Stimulated activated CD4-positive, alpha-beta T cell treated with anti-CD3 and anti-CD28 coated beads, Interleukin-12 subunit alpha, Interleukin-12 subunit beta, amount 100 ng/mL, for 24 hours (primary cell): ENCODE measurements around the gene UNC5CL.
"Not testable (repeated sequence)": the region's sequence is repeated elsewhere in the genome, so short reads cannot be mapped to it uniquely, and the experiment has no call there.

Source experiments
- DNase-seq, 2 experiments: peaks; one replicate each; pipeline ENCODE4 v3.0.0-alpha.2; 2020; ENCODE audit warnings: low read depth in 2 of 2

The UNC5CL gene

DNA sequence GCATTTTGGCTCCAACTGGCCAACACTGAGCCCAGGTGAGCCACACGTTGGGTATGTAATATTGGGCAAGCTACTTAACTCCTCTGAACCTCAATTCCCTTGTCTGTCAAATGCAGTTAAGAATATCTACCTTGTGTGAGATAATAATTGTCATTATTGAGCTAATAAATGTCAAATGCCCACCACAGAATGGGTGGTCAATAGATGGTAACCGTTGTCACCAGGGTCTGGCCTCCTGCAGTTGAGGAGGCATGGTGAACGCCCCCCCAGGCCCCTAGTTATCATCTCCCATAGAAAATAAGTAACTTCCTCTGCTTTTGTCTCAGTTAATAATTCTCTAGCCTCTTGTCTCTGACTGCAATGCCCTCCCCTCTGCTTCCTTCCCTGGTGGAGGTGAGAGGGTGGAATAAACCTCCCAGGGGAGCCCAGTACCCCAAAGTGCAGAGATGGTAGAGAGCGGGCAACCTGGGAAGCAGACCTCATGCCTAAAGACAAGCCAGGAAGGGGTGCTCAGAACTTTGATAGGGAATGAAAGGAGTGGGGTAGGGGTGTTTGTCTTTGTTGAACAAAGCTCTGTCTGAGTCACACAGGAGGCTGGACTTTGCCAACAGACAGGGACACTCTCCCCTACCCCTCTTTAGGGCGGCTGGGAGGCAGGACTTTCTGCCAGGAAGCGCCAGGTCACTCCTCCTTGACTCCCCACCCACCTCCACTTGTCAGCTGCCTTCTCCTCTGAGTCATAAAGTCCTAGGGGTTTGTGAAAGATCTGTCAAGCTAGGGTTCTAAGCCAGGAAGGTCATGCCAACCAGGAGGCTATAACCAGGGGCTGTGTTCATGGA is 1.3 kb upstream of the UNC5CL start:
- no peak for DNase-seq

GRCh38 chr6:41038205-41038604 is 816 bp downstream of the UNC5CL start:
- no peak for DNase-seq

DNA sequence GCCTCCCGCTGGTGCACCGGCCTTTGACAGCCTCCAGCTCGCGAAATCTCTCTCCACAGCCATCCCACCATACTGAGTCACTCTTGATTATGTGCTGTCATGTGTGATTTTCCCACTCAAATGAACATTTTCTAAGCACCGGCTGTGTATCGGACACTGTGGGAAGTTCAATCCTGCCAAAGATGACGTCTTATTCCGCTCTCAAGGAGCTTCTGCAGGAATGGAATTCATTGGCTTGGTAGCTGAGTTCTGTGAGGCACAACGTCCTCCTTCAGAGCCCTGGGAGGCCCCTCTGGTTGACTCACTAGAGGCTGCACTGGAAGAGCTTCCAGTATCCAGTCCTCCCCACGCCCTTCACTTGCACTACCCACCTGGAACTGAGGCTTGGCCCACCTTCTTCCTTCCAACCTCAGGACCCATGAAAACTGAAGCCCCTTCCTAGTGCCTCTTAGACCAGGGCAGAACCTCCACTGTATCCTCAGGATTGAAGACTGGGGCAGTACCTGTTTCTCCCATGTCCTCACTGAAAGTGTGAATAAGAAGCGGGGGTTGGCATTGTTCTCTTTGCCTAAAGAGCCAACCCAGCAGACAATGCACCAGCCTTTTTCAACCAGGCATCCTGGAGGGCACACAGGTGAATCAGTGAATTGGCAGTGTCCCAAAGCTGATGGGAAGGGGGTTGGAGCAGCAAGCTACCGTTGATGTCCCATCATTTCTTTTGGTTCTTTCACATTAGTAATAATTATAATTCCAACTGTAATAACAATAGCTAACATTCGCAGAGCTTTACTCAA is 1.7 kb downstream of the UNC5CL start:
- no peak for DNase-seq

DNA sequence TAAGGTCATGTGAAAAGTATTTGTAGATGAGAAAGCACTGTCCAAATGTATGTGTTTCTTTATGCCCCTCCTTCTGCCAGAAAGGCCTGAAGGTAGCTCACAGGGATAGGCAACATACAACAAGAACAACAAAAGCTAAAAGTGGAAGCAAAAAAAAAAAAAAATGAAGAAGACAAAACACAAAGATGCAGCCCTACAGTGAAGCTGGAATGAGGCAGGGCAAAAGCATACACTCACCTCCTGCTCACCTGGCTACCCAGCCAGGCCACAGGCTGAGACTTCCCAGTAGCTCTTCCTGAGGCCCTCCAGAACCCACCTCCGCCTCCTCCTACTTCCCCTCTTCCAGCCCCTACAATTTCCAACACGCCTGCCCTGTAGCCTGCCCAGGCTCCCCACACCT is 2.4 kb downstream of the UNC5CL start:
- no peak for DNase-seq

DNA sequence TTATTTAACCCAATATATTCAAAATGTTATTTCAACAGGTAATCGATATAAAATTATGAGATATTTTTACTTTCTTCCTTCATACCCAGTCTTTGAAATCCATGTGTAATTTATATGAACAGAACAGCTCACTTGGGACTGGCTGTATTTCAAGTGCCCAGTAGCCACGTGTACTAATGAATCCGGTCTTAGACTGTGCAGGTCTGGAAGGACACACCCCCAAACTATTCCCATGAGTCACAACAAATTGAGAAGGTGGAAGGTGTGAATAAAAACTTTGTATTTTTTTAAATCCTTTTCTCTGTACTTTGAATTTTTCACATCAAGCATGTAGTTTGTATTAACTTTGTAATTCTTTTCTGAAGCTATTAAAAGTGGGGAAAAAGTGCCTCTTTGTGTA is 2.8 kb downstream of the UNC5CL start:
- DNase-seq: no peak

GRCh38 chr6:41033776-41034175 is 5.2 kb downstream of the UNC5CL start:
- DNase-seq: no peak

DNA sequence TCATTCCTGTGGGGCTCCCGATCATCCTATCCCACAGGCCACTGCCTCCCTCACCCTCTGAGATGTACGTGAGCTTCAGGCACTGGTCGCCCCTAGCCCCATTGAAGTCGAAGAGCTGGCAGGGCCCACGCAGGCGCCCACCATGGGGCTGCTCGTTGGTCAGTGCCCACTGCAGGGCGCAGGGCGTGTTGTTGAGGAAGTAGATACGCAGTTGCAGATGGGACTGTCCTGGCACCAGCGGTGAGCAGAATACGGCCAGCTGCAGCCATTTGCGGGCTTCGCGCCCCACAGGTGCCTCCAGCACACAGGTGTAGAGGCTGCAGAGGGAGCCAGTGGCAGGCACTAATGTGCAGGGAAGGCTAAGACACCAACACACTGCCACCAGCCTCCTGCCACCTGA is 6.2 kb downstream of the UNC5CL start:
- no peak for DNase-seq

GRCh38 chr6:41028561-41029412 is 10.2 kb downstream of the UNC5CL start:
- no peak for DNase-seq

GRCh38 chr6:41027799-41028560 is 11.0 kb downstream of the UNC5CL start:
- peak; percentile 49 to 66 for DNase-seq

DNA sequence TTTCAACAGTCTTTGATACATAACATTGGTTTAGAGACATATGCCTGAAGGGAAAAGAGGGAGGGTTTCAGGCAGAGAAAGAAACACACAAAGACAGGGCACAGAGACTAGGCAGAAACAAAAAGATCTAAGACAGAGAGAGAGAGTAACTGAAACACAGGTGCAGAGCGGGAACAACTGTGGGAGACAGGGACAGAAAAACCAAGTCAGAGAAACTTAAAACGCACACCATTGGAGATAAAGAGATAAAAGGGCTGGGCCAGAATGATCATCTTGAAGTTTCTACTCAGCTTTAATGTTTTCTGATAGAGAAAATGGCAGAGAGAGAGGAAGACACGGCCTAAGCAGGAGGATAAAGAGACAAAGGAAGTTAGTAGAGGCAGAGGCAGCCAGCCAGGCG is 11.8 kb downstream of the UNC5CL start:
- DNase-seq: no peak

GRCh38 chr6:41025966-41026530 is 13.0 kb downstream of the UNC5CL start:
- no peak for DNase-seq

DNA sequence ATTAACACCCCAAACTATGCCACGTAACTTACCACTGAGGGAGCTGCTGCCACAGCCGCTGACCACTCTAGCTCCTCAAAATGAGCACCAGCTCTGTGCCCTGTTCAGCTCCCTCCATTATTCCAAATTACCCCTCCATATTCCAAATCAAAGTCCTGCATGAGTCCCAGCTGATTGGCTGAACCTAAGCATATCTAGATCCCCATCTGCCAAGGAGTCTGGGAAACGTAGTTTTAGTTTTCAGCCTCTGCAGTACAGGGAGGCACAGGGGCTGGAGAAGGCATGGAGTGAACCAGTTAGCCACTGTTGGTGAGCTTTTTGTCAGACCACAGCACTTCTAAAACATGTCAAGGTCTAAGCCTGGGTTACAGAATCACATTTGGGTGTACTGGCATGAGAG is 15.9 kb downstream of the UNC5CL start:
- DNase-seq: no peak

- no peak for DNase-seq
Measured at GRCh38 chr6:41022294-41022693, 16.7 kb downstream of the UNC5CL start.

DNA sequence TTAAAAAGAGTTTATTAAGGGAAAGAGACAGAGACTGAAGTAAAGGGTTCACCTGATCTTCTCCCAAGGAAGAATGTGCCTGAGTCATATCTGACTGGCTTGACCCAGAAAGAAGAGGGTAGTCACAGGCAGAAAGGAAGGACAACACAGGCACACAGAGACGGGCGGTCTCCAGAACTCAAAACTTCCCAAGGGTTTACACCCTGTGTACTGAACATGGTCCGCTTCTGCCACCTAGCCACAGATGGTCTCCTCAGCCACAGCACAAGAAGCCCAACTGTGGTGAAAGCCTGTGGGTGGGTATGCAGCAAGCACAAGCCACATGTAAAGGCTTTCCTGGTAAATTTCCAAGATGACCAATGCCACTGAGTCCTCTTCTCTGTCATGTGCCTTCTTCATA is 17.2 kb downstream of the UNC5CL start:
- no peak for DNase-seq

GRCh38 chr6:41017663-41018062 is 21.4 kb downstream of the UNC5CL start:
- no peak for DNase-seq

- not testable (repeated sequence) for DNase-seq
Measured at GRCh38 chr6:41015860-41016259, 23.2 kb downstream of the UNC5CL start.

DNA sequence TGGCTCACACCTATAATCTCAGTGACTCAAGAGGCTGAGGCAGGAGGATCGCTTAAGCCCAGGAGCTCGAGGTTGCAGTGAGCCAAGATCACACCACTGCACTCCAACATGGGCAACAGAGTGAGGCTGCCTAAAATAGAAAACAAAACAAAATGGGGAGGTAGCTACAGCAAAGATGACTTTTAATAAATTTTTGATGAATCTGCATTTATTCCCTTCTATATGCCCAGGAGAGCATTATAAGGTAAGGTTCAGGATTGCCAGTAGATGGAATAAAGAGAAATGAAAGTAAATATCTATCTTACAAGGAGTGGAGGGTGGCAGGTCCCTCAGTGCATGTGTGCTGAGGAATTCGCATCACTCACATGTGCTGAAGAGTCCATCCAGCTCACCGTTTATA is 24.2 kb downstream of the UNC5CL start:
- no peak for DNase-seq

DNA sequence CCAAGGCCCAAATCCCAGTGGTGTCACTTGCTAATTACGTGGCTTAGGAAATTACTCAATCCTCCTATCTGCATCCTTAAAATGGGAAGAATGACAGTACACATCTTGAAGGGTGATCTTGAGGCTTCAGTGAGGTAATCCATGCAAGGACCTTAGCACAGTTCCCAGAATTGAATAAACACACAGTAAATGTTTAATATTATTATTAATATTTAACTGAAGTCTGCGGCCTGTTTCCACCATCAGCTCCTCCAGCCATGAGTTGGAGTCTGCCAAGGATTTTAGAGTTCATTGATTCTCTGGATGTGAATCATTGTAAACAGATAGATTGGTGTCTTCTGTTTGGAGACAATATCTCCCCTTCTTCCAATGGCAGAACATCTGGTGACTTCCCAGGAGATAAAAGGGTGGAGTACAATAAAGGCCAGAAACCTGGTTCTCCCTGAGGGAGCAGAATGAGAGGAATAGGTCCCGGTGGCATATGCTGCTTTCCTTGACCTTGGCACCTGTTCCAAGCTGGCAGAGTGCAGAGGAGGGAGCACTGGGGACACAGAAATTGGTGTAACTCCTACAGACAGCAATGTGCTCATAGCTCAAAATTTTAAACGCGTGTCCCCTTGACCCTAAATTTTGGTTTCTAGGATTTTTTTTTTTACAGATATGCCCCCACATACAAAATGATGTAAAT is 25.4 kb downstream of the UNC5CL start:
- DNase-seq: no peak

DNA sequence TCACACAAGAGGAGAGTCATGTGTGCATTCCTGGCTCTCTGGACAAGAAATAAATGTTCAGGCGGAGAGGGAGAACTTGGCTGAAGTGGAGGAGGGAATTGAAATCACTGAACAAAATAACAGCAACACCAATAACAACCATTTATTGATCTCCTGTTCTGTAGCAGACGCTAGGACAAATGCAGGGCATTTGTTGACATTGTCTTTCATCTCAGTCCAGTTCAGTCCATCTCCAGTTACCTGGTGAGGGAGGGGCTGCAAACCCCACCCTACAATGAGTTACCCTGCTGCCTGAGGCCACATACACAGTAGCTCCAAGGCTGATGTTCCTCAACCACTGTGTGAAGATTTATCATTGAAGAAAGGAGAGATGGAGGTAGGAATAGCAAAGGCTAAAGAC is 27.3 kb downstream of the UNC5CL start:
- DNase-seq: no peak

GRCh38 chr6:41009669-41010068 is 29.4 kb downstream of the UNC5CL start:
- DNase-seq: no peak

GRCh38 chr6:41008011-41008410 is 31.0 kb downstream of the UNC5CL start:
- no peak for DNase-seq
